Loucy (cell line): Measurements from ENCODE around the gene THEMIS.

Experiments
- CTCF ChIP-seq: fragments of 200-600 bp; sonication (generic); conservative IDR thresholded peaks from 2 replicates; pipeline ENCODE4 v1.5.1; 2014; ENCODE audit warnings: mild to moderate bottlenecking, antibody characterized with exemption, low read length
- EZH2phosphoT487 ChIP-seq: fragments of 200-600 bp; IDR thresholded peaks from 2 replicates; pipeline ENCODE4 v1.6.1; 2018; ENCODE audit warnings: antibody characterized with exemption, mild to moderate bottlenecking, moderate library complexity, borderline replicate concordance

GRCh38 chr6:127933137-127933536, 32.3 kb upstream of the THEMIS start:
- TF ChIP-seq CTCF (no peak), EZH2phosphoT487 (no peak)
